Left ventricle myocardium superior (tissue), 1 donor: ENCODE measurements around the gene FZD4. TPM values are rescaled to one million over a fixed set of nuclear protein-coding genes. Genes with fewer than 3 reads are reported as not detected.
A peak's percentile ranks its signal among the peaks of the same experiment; 100 is the strongest.
"Not testable (repeated sequence)": the region's sequence is repeated elsewhere in the genome, so short reads cannot be mapped to it uniquely, and the experiment has no call there.

Source experiments
- ATAC-seq: fragments of 200-7000 bp; cut with Tn5 transposase; one replicate; pipeline ENCODE4 v1.9.1; 2020; ENCODE audit warnings: mild to moderate bottlenecking, moderate library complexity
- DNase-seq: peaks from one replicate; pipeline ENCODE4 v3.0.0-alpha.2; 2020
- intact Hi-C: fragments of 100-400 bp; cut with micrococcal nuclease; formaldehyde crosslinking; loops from one replicate; pipeline ENCODE4 v1.11.0; 2022
- total RNA-seq: library from RNA; stranded (reverse); fragmentation: NEBNext Ultra II Directional; extraction: Animal tissue kit (Norgen Biotek cat#: 25700); gene quantifications from one replicate; pipeline ENCODE4 v1.2.1, GENCODE V29; 2021
- donor health status: DM: no; HTN: yes; CAD: no; lungs with severe emphysema.

FZD4 gene
- total RNA-seq, 1 donor from 2014 or later = 28.8 TPM

DNA sequence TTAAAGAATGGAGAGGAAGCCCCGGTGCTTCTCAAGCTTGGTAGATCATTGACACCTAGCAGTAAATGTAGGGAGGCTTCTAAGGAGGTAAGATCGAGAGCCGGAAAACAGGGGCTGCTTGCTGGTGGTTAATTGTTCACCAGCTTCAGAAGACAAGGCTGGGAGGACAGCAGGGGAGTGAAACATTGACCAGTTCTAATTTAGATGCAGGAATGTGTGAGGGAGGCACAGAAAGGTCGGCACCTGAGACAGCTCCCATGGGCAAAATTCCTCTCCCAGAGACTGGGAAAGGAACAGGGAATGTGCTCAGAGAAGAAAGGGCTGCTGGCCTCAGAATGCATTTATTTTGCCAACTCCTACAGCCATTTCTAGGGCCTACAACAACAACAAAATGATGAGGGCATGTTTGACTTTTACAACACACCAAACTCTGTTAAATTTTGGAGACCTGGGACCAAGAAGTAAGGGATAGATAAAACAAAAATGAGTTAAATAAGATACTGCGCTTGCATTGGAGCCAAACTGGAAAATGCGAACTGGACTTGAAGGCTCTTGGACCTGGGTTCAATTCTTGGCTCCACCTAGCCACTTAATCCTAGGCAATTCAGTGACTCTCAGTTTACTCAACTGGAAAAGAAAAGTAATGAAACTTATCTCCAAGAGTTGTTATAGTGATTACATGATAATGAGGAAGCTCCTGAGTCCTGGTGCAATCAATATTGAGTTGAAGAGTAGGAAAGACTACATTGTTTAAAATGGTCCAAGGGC lies 31.0 kb downstream of the FZD4 start:
- intact Hi-C loops = no loop called here
- no peak for DNase-seq
- no peak for ATAC-seq

DNA sequence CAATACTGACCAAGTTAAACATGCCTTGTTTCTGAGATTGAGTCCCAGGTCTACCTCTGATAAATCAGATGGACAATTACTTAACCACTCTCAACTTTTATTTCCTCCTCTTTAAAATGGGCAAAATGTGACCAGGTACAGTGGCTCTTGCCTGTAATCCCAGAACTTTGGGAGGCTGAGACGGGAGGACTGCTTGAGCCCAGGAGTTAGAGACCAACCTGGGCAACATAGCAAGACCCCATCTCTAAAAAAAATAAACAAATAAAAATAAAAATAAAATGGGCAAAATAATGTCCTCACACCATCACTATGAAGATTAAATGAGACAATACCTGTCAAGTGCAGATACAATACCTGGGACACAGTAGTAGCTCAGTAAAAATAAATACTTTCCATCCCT lies 33.0 kb downstream of the FZD4 start:
- ATAC-seq (no peak), DNase-seq (no peak)
- intact Hi-C loops = no loop called here

DNA sequence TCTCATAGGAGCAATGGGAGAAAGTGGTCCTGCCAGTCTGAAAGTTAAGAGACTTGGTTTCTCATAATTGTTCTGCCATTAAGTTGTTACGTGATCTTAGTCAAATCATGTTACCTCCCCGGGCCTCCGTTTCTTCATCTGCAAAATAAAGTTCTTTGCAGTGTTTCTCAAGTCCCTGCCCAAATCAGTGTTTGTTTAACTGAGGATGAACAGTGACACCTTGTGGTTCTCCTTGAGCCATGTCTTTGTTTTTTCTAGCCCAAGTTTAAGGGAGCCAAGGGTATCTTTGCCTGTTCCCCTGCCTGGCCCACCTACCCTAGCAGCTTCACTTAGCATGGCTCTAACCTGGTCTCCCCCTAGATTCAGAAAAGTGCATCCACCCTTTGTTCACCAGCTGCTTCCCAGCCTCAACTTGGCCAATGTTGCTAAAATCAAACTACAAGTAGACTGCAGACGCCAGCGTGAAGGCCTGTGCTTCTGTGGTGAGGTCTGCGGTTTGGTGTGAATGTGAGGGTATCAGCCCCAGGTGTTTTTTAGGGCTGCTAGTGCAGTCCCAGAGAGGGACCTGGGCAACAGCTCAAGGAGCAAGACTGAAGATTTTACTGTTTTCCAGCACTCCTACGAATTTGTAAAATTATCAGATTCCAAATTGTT lies 35.5 kb downstream of the FZD4 start:
- ATAC-seq = peak; percentile 65
- no peak for DNase-seq
- intact Hi-C loops = loop anchor here (2.0 kb wide), 1 partner anchor 49 kb away; no protein-coding TSS in a partner anchor

DNA sequence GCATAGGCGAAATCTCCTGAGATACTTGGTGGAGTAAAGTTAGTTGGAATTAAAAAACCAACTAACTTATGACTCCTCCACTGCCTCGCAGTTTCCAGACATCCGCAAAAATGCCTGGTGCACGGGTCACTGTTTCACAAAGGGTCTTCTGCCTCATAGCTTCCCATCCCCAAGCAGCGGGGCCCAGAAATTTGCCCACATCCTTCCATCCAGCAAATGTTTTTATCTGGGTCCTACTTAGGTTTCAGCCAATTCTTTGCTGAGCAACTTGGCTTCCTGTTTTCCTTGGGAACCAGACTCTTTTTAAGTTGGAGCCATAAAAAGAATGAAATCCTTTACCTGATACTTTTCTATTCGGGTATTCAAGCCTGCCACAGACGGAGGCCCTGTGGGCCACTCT lies 36.2 kb downstream of the FZD4 start:
- DNase-seq = no peak
- ATAC-seq = peak; percentile 12
- intact Hi-C loops = loop anchor here (2.0 kb wide), 1 partner anchor 48 kb away; no protein-coding TSS in a partner anchor

DNA sequence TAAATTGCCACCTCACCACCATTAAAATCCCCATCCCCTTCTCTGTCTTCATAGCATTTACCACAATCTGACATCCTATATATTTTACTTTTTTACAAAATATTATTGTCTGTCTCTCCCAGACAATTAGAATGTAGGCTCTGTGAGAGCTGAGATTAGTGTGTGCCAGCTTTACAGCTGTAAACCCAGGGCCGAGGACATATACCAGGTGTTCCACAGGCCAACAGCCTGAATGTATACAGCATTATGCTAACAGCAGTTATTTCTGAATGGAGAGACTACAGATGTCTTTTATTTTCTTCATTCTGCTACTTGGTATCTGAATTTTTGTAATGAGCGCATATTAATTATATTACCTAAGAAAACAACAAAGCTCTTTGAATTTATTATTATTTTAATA lies 36.7 kb downstream of the FZD4 start:
- ATAC-seq = no peak
- intact Hi-C loops = loop anchor here (2.0 kb wide), 1 partner anchor 48 kb away; no protein-coding TSS in a partner anchor
- DNase-seq = no peak

DNA sequence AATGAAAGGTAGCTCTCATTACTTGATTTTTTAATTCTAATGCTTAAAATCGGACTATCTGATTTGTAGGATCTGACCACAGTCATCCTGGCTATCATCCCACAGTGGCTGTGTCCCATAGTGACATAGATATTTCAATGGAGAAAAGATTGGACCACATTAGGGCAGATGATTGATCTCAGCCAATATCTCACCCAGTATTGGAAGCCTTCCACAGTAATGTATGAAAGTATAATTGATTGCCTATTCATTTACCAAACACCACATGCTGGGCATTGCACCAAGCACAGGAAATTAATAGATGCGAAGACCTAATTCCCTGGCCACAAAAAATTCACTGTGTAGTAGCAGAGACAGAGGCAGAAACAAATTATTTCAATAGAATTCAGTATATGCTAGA lies 37.6 kb downstream of the FZD4 start:
- ATAC-seq (no peak), DNase-seq (no peak)
- intact Hi-C loops = no loop called here

DNA sequence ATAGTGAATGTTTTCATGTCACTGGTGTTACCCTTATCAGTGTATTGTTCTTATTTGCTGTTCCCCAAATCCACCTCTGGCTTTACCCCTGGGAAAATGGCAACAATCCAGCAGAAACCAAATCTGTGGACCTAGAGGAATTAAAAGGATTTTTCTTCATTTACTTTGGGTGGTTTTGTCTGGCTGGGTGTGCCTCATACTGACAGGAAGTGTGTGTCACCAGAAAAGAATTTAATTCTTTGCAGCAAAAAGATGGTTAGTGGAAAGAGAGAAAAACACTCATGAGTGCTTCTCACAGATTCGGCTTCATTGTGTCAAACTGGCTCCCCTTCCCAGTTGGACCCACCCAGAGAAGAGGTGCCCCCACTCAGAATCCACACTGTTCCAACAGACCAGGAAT lies 38.9 kb downstream of the FZD4 start:
- ATAC-seq (peak; percentile 74), DNase-seq (no peak)
- intact Hi-C loops = no loop called here

DNA sequence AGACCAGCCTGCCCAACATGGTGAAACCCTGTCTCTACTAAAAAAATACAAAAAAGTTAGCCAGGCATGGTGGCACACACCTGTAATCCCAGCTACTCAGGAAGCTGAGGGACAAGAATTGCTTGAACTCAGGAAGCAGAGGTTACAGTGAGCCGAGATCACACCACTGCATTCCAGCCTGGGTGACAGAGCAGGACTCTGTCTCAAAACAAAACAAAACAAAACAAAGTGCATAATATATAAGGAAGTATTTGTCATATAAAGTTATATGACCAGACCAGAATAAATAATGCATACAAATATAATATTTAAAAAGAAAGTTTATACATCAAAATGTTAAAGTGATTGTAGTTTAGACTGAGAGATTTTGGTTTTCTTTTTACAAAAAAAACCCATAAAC lies 39.3 kb downstream of the FZD4 start:
- DNase-seq, intact Hi-C loops, ATAC-seq: not testable (repeated sequence)

DNA sequence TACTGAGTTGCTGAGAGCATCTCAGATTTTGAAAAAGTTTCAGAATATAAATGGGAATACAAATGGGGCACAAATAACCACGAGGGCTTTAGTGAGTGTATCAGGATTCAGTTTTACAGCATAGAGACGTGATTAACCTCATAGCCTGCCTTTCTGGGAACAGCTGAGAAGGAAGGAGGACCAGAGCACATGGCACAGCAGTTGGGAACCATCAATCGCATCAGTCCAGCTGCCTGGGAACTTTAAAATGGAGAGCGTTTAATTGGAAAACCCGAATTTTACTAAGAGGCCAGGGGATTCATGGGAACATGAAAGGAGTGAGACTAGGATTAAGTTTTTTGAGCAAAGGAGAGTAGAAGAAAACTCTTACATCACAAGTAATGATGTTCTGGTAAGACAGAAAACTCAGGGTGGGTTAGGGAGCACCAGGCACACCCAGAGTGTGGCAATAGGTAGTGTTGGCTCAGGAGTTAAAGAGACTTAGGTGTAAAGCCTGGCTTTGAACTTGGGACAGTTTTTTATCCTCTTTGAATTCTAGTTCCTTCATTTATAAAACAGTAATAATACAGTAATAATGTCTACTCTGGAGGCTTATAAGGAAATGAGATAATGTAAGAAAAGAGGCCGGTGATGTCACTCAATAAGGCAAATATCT lies 40.2 kb downstream of the FZD4 start:
- intact Hi-C loops = no loop called here
- no peak for DNase-seq

DNA sequence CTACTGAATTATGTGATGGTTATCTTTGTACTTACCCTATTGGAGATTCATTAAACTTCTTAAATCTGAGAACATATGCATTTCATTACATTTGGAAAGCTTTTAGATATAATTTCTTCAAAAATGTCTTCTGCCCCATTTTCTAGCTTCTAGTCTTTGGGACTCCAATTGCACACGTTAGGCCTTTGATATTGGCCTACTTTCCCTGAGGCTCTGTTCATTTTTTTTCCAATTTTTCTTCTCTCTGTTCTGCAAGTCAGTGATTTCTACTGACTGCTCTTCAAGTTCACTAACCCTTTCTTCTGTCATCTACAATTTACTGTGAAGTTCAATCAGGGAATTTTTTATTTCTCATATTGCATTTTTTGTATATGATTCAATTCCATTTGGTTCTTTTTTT lies 43.0 kb downstream of the FZD4 start:
- intact Hi-C loops = no loop called here
- ATAC-seq (no peak), DNase-seq (no peak)

More for the DNA sequence above, 40.2 kb downstream of the FZD4 start:
- no peak for ATAC-seq

DNA sequence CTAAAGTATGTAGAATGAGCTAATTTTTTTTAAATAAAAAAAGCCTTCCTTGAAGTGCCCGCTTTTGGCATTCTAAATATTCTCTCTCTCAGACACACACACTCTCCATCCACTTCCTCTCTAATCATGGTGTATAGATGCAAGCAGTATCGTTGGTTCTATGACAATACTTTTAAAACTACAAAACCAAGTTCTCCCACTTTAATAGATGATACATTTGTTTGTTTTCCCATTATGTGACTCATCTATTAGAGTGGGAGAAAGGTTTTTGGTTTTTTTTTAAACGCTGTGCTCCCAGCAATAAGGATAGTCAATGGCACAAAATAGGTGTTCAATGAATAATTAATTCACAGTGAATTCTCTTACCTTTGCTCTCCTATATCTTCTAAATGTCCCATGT lies 44.6 kb downstream of the FZD4 start:
- ATAC-seq (no peak), DNase-seq (no peak)
- intact Hi-C loops = no loop called here

DNA sequence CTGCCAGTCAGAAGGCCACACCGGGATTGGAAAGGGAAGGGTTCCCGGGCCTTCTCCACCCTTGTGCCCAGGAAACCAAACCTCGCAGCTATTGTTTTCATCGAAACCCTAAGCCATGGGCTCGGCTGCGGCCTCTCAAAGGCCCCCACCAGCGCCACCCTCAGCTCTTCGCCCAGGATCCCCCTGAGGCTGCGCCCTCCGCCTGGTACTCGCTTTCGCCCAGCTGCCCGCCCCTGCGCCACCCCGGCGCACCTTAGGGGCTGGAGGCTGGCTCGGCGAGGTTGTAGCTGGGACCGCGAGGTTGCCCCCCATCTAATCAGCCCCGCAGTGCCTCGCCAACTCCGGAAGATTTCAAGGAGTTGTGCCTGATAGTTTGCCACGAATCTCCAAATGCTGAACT lies 49.0 kb downstream of the FZD4 start:
- no peak for ATAC-seq
- DNase-seq = no peak
- intact Hi-C loops = no loop called here

DNA sequence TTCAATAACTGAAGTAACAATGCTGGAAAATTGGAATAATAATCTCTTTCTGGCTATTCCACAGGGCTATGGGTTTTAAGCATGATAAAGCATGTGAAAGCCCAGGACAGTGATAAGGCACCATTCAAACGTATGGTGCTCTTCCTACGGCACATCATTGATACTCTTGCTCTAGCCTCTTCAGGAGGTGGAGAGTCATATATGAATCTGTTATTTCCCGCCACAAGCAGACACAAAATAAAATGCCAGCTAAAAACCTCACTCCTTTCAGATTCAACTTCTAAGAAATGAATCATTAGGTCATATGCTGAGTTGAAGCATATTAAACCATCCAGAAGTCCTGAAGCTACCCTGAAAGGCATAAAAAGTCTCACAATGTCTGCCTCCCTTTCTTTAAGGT lies 49.9 kb downstream of the FZD4 start:
- ATAC-seq (no peak), DNase-seq (no peak)
- intact Hi-C loops = no loop called here

DNA sequence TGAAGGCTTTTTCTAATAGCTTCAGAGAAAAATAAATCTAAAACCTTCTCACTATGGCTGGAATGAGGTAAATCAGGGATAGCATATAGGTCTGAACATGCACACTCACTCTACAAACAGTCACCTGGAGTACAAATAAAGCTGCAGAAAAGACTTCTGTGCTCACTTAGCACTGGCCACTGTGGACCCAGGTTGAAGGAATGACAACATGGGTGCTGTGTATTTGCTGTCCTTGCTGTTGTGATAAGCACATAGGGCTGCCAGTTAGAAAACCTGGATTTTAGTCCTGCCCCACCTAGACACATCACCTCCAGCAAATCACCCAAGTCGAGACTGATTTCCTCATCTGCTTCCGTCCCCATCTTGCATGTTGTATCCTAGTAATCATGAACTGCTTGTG lies 51.2 kb downstream of the FZD4 start:
- intact Hi-C loops = no loop called here
- no peak for ATAC-seq
- no peak for DNase-seq

DNA sequence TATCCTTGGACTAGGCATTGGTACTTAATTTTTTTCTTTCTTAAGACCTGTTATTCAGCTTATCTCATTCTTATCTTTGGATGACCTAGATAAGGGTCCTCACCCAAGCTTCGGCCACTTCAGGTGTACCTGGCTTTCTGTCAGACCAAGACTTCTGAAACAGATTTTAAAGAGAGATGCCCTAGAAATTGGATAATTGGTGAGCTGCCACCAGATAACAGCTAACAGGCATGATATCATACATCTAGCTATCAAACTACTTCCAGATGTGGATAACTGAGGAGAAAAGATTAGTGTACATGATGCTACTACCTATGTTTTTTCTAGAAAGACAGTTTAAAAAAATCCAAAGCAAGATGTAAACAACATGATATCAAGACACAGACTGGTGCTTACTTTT lies 52.9 kb downstream of the FZD4 start:
- ATAC-seq (no peak), DNase-seq (no peak)
- intact Hi-C loops = no loop called here

DNA sequence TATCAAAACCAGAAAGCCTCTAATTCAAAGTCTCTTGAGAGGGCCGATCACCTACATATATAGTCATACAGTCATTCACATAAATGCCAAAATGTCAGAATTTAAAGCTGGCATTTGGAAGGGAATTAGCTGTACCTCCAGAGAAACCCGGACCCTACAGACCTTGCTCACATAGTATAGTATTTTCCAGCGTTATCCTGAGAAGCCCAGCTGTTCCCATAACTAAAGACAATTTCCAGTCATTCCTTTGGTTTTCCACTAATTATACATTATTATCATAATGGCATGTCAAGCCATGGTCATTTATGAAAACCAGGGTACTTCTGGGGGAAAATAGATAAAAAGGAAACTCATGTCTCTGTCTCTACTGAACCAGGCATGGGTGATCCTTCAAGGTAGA lies 53.6 kb downstream of the FZD4 start:
- intact Hi-C loops = no loop called here
- no peak for ATAC-seq
- DNase-seq = no peak

DNA sequence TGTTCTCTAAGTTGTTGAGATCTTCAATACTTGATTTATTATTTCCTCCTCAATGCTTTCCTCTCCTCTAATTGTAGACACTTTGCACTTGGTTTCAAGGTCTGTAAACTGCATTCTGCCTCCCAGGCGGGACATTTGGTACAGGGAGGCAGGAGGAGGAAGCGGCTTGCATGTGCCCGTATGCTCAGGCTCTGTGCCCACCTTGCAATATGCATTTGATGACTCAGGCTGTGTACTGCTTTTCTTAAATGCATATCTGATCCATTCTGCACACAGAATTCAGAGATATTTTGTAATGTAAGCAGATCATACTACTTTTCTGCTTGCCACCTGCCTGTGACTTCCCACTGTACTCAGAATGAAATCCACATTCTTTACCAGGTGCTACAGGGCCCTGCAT lies 55.0 kb downstream of the FZD4 start:
- intact Hi-C loops = no loop called here
- no peak for DNase-seq
- no peak for ATAC-seq

DNA sequence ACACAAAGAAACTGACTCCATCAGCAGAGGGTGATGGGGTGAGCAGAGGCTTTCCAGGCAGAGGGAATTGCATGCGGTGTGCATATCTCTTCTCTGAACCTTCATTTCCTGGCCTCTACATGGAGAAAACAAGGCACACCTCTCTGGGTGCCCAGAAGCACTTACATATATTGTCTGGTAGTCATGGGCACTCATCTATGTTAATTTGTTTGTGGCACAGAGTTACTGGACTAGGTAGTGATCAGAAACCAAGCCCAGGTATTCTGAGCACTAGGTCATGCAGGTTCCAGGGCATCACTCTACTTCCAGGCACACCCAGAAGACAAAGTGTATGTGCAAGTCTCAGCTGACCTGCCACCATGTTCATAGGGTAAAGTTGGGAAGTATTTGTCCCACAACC lies 56.5 kb downstream of the FZD4 start:
- intact Hi-C loops = no loop called here
- no peak for DNase-seq
- ATAC-seq = no peak

DNA sequence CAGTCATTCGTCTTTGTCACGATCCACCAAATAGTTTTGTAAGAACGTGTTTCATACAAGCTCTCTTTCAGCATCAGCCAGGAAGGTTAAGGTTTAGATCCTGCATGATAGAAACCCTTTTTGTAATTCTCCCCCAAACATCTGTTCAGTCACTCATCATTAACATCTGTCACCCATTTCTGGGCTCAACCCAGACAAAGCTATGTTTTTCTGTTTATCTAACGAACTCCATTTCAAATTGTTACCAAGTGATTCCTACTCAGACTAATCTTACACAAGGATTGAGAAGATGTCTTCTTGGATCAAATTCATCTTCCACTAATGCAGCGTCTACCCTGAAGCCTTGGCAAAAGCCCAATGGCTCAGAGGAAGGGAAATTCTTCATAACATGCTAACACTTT lies 58.8 kb downstream of the FZD4 start:
- DNase-seq = no peak
- intact Hi-C loops = no loop called here
- no peak for ATAC-seq
